ENCODE results near the gene MAB21L3. TPM values are rescaled to one million over a fixed set of nuclear protein-coding genes. Genes with fewer than 3 reads are reported as not detected.

The MAB21L3 gene
- total RNA-seq = 0.21 and 0.27 TPM in 2 replicates

DNA sequence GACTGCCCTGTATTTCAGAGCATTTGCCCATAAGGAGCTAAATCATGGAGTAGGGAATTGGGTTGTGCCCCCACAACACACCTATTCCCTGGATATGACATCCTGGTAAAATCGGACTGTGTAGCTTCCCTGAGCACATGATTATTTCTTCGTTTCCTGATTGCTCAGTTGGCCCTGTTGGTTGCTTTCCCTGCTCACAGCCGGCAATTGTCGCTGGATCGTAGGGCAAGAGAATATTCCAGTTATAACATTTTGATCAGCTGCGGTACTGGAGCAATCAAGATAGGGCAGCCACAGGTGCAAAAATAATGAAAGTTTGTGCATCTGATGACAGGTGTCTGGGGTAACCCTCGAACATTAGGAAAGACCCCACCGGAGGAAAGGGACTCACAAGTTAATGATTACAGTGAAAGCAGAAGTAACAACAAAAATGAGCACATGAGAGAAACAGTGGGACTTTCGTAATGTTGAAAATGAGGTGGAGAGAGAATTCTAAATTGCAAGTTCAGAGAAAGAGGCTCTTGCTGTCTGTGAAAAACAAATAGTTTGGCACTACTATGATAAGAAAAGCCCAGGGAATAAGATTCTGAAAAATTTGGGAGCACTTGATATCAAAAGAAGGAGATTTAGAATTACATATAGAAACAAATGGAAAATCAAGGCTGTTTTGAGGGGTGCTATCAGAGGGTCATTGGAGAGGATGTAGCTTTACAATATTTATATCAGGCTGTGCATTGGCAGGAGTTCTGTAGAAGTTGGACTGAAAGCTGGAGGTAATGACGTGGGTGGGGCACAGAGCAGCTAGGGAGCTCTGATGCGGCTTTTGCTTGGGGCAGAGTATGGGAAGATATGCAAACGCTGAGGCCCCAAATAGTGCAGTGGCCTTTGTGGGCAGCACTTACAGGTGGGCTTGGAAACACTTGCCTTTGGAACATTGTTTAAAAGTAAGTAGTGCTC is at the start of gene MAB21L3:
Gene MAB21L3, plus strand, starts transcription at position 833 of the 957 bp plus-strand sequence. CDS start 1,217 bp downstream, outside the sequence.
- Histone ChIP-seq H3K36me3 (ENCODE audit: control insufficient read depth, insufficient read depth, low read length) (no peaks in the 10 kb centered on the region), H3K27me3 (ENCODE audit: control insufficient read depth, insufficient read depth, low read length) (no peaks in the 10 kb centered on the region), H3K4me3 (ENCODE audit: low read depth, low read length) (no peak within 1 kb of the TSS)
- TF ChIP-seq, protein P1, sequence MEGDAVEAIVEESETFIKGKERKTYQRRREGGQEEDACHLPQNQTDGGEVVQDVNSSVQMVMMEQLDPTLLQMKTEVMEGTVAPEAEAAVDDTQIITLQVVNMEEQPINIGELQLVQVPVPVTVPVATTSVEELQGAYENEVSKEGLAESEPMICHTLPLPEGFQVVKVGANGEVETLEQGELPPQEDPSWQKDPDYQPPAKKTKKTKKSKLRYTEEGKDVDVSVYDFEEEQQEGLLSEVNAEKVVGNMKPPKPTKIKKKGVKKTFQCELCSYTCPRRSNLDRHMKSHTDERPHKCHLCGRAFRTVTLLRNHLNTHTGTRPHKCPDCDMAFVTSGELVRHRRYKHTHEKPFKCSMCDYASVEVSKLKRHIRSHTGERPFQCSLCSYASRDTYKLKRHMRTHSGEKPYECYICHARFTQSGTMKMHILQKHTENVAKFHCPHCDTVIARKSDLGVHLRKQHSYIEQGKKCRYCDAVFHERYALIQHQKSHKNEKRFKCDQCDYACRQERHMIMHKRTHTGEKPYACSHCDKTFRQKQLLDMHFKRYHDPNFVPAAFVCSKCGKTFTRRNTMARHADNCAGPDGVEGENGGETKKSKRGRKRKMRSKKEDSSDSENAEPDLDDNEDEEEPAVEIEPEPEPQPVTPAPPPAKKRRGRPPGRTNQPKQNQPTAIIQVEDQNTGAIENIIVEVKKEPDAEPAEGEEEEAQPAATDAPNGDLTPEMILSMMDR (IDR thresholded peaks at IDR 0.05; ENCODE audit: insufficient read depth, low read length, poor library complexity, severe bottlenecking) = no peak
- DNase-seq (ENCODE audit: low read depth) = no peak

DNA sequence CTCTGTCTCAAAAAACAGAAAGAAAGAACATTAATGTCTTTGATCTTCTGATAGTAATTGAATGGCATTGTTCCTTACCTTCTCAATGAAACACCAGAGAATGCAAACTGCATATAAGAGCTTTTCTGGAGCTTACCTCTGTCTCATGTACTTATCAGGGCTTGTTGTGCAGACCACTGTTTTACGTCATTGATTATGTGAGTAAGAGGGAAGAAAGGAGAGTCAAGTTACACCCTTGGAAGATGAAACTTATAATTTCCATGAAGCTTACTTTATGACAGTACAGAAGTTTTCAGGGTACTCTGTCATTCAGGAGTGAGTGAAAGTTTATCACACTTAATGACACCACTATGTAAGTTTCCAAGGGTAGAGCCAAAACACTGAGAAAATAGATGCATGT is 49.0 kb upstream of the MAB21L3 start:
- TF ChIP-seq, protein P1 (IDR thresholded peaks at IDR 0.05; ENCODE audit: insufficient read depth, low read length, poor library complexity, severe bottlenecking) = no peak

DNA sequence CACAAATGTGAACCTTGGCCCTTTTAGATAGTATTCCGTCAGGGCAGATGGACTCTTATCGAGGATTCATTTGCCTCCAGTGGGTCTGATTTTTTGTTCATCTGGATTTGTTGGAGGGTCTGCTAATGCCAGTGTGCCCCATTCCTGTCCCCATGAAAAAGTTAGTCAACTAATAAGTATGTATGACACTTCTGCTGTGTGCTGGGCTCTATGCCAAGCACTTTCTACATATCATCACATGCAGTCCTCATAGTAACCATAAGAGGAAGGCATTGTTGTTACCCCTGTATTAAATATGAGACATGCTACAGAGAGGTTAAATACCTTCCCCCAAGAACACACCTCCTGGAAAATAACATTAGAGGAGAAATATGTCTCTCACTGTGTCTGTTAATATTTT is 46.6 kb upstream of the MAB21L3 start:
- Histone ChIP-seq H3K36me3 (ENCODE audit: control insufficient read depth, insufficient read depth, low read length) (no peaks in the 10 kb centered on the region), H3K4me3 (ENCODE audit: low read depth, low read length) (no peak overlapping the region), H3K27me3 (ENCODE audit: control insufficient read depth, insufficient read depth, low read length) (no peaks in the 10 kb centered on the region)
- DNase-seq (ENCODE audit: low read depth) = no peak
- TF ChIP-seq, protein P1 (IDR thresholded peaks at IDR 0.05; ENCODE audit: insufficient read depth, low read length, poor library complexity, severe bottlenecking) = no peak

More for the DNA sequence above, 49.0 kb upstream of the MAB21L3 start:
- H3K4me3 ChIP-seq (ENCODE audit: low read depth, low read length) = no peak overlapping the region
- H3K36me3 ChIP-seq (ENCODE audit: control insufficient read depth, insufficient read depth, low read length) = no peaks in the 10 kb centered on the region
- no peaks in the 10 kb centered on the region for H3K27me3 ChIP-seq (ENCODE audit: control insufficient read depth, insufficient read depth, low read length)
- no peak for DNase-seq (ENCODE audit: low read depth)

DNA sequence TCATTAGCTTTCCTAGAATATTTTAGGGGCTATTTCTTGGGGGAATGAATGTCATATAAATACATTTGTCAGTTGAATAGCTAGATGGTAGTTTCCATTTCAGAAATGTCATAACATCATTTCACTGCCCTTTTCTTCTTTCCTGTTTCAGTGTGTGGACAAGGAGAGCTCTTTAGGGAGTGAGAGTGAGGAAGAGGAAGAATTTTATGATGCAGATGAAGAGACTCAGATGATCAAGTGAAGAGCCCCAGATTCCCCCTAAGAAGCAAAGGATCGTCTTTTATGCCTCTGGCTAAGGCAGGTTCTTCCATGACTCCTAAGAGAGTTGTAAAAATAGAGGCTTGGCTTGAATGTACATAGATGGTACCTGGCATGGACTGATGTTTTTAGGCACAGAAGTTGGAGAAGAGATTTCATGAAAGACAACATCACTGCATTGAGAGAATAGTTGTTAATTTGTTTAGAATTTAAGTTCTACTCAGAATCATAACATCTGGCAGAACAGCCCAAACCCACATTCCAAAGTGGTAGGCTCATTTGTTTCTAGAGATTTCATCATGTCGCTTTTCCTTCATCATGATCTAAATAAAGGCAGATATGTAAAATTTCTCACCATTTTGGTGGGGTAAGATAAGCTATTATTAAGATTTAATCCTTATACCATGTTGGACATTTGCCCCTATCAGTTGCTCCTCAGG is 44.2 kb upstream of the MAB21L3 start:
- TF ChIP-seq, protein P1 (IDR thresholded peaks at IDR 0.05; ENCODE audit: insufficient read depth, low read length, poor library complexity, severe bottlenecking) = no peak
- DNase-seq (ENCODE audit: low read depth) = no peak
- Histone ChIP-seq H3K36me3 (ENCODE audit: control insufficient read depth, insufficient read depth, low read length) (no peaks in the 10 kb centered on the region), H3K27me3 (ENCODE audit: control insufficient read depth, insufficient read depth, low read length) (no peaks in the 10 kb centered on the region), H3K4me3 (ENCODE audit: low read depth, low read length) (no peak overlapping the region)

DNA sequence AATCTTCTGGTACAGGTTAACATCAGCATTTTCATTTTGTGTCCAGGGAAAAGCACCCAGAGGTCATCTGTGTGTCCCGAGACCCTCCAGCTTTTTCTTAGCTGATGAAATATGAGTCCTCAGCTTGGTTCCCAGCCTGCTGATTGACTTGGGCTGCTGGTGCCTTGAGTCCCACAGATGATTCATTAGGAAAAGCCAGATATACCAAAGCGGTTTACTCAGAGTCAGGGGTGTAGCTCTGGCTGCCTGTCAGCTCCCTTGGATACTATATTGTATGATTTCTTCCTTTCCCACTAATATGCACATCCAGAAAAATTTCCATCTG is 43.7 kb upstream of the MAB21L3 start:
- Histone ChIP-seq H3K4me3 (ENCODE audit: low read depth, low read length) (no peak overlapping the region), H3K36me3 (ENCODE audit: control insufficient read depth, insufficient read depth, low read length) (no peaks in the 10 kb centered on the region), H3K27me3 (ENCODE audit: control insufficient read depth, insufficient read depth, low read length) (no peaks in the 10 kb centered on the region)
- TF ChIP-seq, protein P1 (IDR thresholded peaks at IDR 0.05; ENCODE audit: insufficient read depth, low read length, poor library complexity, severe bottlenecking) = no peak
- peak; percentile 25 for DNase-seq (ENCODE audit: low read depth)
